Peyer's patch (tissue), 4 donors: ENCODE results near the gene RBM10.

Source experiments
- POLR2A ChIP-seq, 2 donors: fragments of 450-650 bp; IDR thresholded peaks; one replicate each; pipeline ENCODE4 v1.5.1; 2017; ENCODE audit warnings: antibody characterized with exemption in 2 of 2, mild to moderate bottlenecking in 2 of 2, moderate library complexity in 2 of 2
- TF ChIP-seq, protein P1 (sequence below), 6 experiments: fragments of 450-650 bp in 4 of 6; fragments of 200-600 bp in 2 of 6; sonication (generic) in 1 of 6; IDR thresholded peaks; one replicate each; pipeline ENCODE4 v1.5.1; 2017 to 2019; ENCODE audit warnings: antibody characterized with exemption in 6 of 6, mild to moderate bottlenecking in 3 of 6, moderate library complexity in 1 of 6

DNA sequence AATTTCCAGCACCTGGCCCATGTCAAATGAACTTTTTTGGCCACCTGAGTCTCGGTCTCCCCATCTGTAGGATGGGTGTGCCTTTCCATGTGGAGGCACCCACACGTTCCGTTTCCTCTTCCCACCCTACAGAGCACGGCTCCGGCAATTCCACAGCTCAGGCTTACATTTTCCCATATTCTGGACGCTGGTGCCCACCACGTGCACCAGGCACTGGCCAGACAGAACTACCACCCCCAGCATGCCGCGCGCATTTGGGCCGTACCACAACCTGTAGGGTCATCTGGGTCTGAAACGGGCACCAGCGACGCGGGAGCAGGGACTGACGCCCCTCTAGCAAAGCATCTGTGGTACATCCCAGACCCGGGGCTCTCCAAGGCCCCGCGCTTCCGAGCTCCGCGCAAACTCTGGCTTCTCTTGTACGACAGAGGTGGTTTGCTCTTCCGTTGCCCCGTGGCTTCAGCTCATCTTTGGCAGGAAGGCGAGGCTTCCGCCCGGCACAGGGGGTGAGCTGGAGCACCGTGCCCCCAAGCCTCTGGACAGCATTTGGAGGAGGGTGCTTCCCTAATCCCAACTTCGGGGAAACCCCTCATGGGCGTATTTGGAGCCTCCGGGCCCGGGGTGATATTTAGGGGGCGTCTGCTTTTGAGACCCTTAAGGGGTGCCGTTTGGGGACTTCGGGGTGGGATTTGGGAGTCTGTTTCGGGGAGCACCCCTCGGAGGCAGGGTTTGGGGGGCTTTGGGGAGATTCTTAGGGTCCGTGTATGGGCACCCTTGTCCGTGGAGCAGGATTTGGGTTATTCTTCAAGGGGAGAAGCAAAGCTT is 45.6 kb downstream of the RBM10 start:
- peak; percentile 23 to 45 for TF ChIP-seq POLR2A (IDR thresholded peaks at IDR 0.05)
- TF ChIP-seq, protein P1, sequence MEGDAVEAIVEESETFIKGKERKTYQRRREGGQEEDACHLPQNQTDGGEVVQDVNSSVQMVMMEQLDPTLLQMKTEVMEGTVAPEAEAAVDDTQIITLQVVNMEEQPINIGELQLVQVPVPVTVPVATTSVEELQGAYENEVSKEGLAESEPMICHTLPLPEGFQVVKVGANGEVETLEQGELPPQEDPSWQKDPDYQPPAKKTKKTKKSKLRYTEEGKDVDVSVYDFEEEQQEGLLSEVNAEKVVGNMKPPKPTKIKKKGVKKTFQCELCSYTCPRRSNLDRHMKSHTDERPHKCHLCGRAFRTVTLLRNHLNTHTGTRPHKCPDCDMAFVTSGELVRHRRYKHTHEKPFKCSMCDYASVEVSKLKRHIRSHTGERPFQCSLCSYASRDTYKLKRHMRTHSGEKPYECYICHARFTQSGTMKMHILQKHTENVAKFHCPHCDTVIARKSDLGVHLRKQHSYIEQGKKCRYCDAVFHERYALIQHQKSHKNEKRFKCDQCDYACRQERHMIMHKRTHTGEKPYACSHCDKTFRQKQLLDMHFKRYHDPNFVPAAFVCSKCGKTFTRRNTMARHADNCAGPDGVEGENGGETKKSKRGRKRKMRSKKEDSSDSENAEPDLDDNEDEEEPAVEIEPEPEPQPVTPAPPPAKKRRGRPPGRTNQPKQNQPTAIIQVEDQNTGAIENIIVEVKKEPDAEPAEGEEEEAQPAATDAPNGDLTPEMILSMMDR (IDR thresholded peaks at IDR 0.05) = no peak
